ENCODE results near the gene USP24. TPM values are rescaled to one million over a fixed set of nuclear protein-coding genes. Genes with fewer than 3 reads are reported as not detected.

USP24 gene
- total RNA-seq, 1 experiment from 2014 or later: 40.9 TPM

DNA sequence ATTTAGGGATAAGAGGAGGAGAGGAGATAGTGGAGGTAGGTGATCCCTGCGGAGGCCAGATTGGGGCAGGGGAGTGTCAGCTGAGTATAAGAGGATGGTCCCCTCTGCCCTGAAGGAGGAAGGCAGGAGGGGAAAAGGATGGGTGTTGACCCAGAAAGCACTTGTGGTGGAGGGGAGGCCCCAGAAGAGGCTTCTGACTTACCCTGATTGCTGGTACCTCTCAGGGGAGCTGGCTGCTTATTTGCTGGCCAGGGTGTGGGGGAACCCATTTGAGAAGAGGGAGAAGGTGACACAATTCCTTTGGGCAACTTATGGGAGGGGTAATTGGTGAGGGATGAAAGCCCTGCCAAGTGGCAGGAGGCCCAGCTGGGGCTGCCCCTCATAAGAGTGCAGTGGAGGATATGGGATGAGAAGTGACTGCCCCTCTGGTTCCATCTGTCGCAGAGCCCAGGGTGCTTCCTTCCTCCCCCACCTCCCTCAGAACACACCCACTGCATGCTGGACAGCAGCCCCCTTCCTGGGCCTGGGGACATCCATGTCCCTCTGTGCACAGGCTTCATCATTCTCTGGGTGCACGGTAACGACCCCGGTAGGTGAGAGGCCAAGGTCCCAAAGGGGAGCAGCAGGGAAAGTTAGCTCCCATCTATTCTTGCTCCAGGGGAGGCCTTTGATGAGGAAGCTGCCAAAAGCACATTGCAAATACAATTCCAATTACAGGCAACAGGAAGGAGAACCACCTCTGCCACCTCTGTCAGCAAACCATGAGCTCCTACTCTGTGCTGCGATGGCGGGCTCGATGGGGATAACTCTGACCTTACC is 177.2 kb downstream of the USP24 start:
- ChIA-PET CTCF (interaction anchor here (1.5 to 8.7 kb wide), 4 partner anchors 16 to 93 kb away, joined by 4 to 64 read pairs (median 16); no protein-coding TSS in a partner anchor), POLR2A (no interaction called here)
- H3K27me3 Mint-ChIP-seq (ENCODE audit: low read depth): peaks cover 52% of the 10 kb centered on the region
- TF ChIP-seq, protein P1, sequence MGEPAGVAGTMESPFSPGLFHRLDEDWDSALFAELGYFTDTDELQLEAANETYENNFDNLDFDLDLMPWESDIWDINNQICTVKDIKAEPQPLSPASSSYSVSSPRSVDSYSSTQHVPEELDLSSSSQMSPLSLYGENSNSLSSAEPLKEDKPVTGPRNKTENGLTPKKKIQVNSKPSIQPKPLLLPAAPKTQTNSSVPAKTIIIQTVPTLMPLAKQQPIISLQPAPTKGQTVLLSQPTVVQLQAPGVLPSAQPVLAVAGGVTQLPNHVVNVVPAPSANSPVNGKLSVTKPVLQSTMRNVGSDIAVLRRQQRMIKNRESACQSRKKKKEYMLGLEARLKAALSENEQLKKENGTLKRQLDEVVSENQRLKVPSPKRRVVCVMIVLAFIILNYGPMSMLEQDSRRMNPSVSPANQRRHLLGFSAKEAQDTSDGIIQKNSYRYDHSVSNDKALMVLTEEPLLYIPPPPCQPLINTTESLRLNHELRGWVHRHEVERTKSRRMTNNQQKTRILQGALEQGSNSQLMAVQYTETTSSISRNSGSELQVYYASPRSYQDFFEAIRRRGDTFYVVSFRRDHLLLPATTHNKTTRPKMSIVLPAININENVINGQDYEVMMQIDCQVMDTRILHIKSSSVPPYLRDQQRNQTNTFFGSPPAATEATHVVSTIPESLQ (CRISPR knock-in tag; IDR thresholded peaks at IDR 0.05): no peak
- TF ChIP-seq TEAD1 (CRISPR knock-in tag; IDR thresholded peaks at IDR 0.05): no peak
- TF ChIP-seq, protein P2, sequence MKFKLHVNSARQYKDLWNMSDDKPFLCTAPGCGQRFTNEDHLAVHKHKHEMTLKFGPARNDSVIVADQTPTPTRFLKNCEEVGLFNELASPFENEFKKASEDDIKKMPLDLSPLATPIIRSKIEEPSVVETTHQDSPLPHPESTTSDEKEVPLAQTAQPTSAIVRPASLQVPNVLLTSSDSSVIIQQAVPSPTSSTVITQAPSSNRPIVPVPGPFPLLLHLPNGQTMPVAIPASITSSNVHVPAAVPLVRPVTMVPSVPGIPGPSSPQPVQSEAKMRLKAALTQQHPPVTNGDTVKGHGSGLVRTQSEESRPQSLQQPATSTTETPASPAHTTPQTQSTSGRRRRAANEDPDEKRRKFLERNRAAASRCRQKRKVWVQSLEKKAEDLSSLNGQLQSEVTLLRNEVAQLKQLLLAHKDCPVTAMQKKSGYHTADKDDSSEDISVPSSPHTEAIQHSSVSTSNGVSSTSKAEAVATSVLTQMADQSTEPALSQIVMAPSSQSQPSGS (CRISPR knock-in tag; IDR thresholded peaks at IDR 0.05; ENCODE audit: borderline replicate concordance, low read depth): no peak
- TF ChIP-seq HMGA2 (CRISPR knock-in tag; IDR thresholded peaks at IDR 0.05): no peak
- H3K4me1 Mint-ChIP-seq: peaks cover 51% of the 10 kb centered on the region
- ATAC-seq (no peak), DNase-seq (ENCODE audit: low spot score) (no peak)
- peaks cover 9% of the 10 kb centered on the region for H3K36me3 Mint-ChIP-seq
- H3K27ac Mint-ChIP-seq: no peak overlapping the region
- no peak overlapping the region; the same call in 1 of the 2 replicates for H3K4me3 Mint-ChIP-seq
- H3K9me3 Mint-ChIP-seq: no peaks in the 10 kb centered on the region

DNA sequence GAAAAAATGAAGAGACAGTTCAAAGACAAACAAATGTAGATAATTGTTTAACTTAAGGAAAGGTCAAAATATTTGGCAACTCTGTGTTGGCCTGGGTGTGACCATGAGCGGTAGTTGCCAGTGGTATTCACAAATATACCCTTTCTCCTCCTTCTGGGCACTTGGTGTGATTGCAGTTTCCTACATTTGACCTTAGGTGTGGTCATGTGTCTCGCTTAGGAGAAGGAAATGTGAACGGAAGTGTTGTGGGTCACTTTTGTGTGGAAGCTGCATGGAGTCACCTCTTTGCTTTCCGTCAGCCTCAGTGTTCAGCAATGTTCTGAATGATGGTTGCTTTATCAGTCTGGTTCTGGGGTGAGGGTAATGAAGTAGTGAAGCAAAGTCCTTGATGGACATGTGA is 179.3 kb downstream of the USP24 start:
- peaks cover 6% of the 10 kb centered on the region for H3K9me3 Mint-ChIP-seq
- no peak overlapping the region for H3K4me3 Mint-ChIP-seq
- ATAC-seq (no peak), DNase-seq (ENCODE audit: low spot score) (no peak)
- peaks cover 9% of the 10 kb centered on the region for H3K36me3 Mint-ChIP-seq
- peaks cover 50% of the 10 kb centered on the region for H3K27me3 Mint-ChIP-seq (ENCODE audit: low read depth)
- ChIA-PET CTCF (interaction anchor here (0.5 to 5.7 kb wide), 4 partner anchors 14 to 550 kb away, joined by 3 to 56 read pairs (median 10); no protein-coding TSS in a partner anchor), POLR2A (no interaction called here)
- TF ChIP-seq PRRX2 (CRISPR knock-in tag; IDR thresholded peaks at IDR 0.05): no peak
- TF ChIP-seq ZNF396 (CRISPR knock-in tag; IDR thresholded peaks at IDR 0.05; ENCODE audit: borderline replicate concordance): no peak
- no peak for TF ChIP-seq ZNF671 (CRISPR knock-in tag; IDR thresholded peaks at IDR 0.05)
- no peak for TF ChIP-seq EMX1 (CRISPR knock-in tag; IDR thresholded peaks at IDR 0.05)
- TF ChIP-seq, protein P3, sequence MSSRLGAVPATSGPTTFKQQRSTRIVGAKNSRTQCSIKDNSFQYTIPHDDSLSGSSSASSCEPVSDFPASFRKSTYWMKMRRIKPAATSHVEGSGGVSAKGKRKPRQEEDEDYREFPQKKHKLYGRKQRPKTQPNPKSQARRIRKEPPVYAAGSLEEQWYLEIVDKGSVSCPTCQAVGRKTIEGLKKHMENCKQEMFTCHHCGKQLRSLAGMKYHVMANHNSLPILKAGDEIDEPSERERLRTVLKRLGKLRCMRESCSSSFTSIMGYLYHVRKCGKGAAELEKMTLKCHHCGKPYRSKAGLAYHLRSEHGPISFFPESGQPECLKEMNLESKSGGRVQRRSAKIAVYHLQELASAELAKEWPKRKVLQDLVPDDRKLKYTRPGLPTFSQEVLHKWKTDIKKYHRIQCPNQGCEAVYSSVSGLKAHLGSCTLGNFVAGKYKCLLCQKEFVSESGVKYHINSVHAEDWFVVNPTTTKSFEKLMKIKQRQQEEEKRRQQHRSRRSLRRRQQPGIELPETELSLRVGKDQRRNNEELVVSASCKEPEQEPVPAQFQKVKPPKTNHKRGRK (CRISPR knock-in tag; IDR thresholded peaks at IDR 0.05; ENCODE audit: borderline replicate concordance): no peak
- TF ChIP-seq, protein P4, sequence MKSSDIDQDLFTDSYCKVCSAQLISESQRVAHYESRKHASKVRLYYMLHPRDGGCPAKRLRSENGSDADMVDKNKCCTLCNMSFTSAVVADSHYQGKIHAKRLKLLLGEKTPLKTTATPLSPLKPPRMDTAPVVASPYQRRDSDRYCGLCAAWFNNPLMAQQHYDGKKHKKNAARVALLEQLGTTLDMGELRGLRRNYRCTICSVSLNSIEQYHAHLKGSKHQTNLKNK (CRISPR knock-in tag; IDR thresholded peaks at IDR 0.05): no peak
- TF ChIP-seq ZNF416 (CRISPR knock-in tag; IDR thresholded peaks at IDR 0.05): no peak
- no peak for TF ChIP-seq SOX15 (CRISPR knock-in tag; IDR thresholded peaks at IDR 0.05)
- TF ChIP-seq ZNF219 (CRISPR knock-in tag; IDR thresholded peaks at IDR 0.05; ENCODE audit: borderline replicate concordance): no peak
- TF ChIP-seq, protein P5, sequence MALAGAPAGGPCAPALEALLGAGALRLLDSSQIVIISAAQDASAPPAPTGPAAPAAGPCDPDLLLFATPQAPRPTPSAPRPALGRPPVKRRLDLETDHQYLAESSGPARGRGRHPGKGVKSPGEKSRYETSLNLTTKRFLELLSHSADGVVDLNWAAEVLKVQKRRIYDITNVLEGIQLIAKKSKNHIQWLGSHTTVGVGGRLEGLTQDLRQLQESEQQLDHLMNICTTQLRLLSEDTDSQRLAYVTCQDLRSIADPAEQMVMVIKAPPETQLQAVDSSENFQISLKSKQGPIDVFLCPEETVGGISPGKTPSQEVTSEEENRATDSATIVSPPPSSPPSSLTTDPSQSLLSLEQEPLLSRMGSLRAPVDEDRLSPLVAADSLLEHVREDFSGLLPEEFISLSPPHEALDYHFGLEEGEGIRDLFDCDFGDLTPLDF (CRISPR knock-in tag; IDR thresholded peaks at IDR 0.05): no peak
- TF ChIP-seq RELA (CRISPR knock-in tag; IDR thresholded peaks at IDR 0.05; ENCODE audit: borderline replicate concordance): no peak
- TF ChIP-seq IRF2 (CRISPR knock-in tag; IDR thresholded peaks at IDR 0.05; ENCODE audit: borderline replicate concordance, low read depth): no peak
- no peak for TF ChIP-seq TEAD4 (CRISPR knock-in tag; IDR thresholded peaks at IDR 0.05)
- TF ChIP-seq SP1 (CRISPR knock-in tag; conservative IDR thresholded peaks at IDR 0.05): no peak
- TF ChIP-seq SMAD3 (CRISPR knock-in tag; IDR thresholded peaks at IDR 0.05; ENCODE audit: borderline replicate concordance): no peak
- no peak for TF ChIP-seq TEAD1 (CRISPR knock-in tag; IDR thresholded peaks at IDR 0.05)
- H3K27ac Mint-ChIP-seq: no peak overlapping the region
- peaks cover 33% of the 10 kb centered on the region for H3K4me1 Mint-ChIP-seq
